GM04504 (cell line): ENCODE data around the gene TMEM256.
A peak's percentile ranks its signal among the peaks of the same experiment; 100 is the strongest.
"Not testable (repeated sequence)": the region's sequence is repeated elsewhere in the genome, so short reads cannot be mapped to it uniquely, and the experiment has no call there.

Experiments
- DNase-seq: peaks from one replicate; pipeline ENCODE4 v3.0.0-alpha.2; 2012; ENCODE audit warnings: low read depth

The TMEM256 gene

DNA sequence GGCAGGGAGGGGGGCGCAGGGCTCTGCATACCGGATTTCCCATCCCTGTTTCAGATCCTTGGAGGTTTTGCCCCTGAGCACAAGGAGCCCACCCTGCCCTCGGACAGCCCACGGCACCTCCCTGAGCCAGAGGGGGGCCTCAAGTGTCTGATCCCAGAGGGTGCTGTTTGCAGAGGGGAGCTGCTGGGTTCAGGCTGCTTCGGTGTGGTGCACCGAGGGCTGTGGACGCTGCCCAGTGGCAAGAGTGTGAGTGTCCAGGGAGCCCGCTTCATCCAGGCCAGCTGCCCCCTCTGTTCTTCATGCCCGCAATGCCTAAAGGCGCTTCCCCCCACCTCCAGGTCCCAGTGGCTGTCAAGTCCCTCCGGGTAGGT lies 20.5 kb downstream of the TMEM256 start:
- DNase-seq = no peak

- DNase-seq = no peak
These were observed 21.0 kb downstream of the TMEM256 start for GRCh38 chr17:7382901-7383300.

DNA sequence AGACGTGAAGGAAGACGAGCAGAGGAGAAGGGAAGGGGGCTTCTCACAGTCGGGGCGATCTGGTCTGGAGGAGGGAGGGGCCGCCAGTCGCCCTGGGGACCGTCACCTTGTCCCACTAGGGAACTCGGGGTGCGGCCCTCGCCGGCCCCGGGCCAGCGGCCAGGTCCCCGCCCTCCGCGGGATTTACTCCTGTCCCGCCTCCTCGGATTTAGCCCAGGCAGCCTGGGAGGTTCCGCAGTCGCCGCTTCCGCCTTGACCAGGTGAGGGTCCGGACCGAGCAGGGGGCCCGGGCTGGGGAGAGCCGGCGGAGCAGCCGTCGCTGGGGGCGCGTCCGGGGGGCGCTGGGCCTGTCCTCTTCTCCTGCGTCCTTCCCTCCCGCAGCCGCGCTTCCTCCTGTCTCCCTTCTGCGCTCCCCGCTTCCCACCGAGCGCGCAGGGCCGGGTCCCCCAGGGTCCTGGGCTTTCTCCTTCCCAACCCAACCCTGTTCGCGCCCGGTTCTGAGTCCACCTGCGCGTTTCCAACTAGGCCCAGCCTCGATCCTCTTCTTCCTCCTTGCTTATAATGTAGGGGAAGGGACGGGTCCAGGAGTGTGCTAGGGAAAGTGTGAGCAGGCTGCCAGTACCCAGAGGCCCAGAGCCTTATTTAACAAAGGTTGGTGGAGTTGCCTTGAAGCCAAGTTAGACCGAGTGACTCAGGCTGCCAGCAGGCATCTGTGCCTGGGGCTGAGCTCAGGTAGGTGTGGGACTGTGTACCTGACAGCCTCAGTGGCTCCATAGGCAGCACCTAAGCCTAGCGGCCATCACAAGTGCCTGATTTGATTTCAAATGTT lies 22.8 kb downstream of the TMEM256 start, which contains the start of gene TNK1:
Gene TNK1 (plus strand): TSS at position 235 of the 829 bp plus-strand sequence. CDS start 1,838 bp downstream, outside the sequence.
- no peak for DNase-seq

- DNase-seq = peak; percentile 48
These were observed 23.6 kb downstream of the TMEM256 start for GRCh38 chr17:7380321-7380720.

- no peak for DNase-seq
These were observed 24.8 kb downstream of the TMEM256 start for GRCh38 chr17:7379134-7379533.

- no peak for DNase-seq
These were observed 29.5 kb downstream of the TMEM256 start for GRCh38 chr17:7374353-7374752.

DNA sequence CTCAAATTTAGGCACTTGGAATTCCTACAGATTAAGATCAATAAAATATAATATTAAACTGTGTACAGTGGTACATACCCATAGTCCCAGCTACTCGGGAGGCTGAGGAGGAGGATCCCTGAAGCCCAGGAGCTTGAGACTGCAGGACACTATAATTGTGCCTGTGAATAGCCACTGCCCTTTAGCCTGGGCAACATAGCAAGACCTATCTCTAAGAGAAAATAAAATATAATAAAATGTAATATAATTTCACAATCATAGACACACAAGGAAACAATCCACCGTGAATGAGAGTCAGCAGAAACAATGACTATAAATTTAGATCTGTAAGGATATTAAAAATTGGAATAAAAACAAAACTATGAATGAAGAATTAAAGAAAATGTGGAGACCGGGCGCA lies 33.0 kb downstream of the TMEM256 start:
- DNase-seq = no peak

- DNase-seq = no peak
These were observed 34.1 kb downstream of the TMEM256 start for GRCh38 chr17:7369825-7370224.

DNA sequence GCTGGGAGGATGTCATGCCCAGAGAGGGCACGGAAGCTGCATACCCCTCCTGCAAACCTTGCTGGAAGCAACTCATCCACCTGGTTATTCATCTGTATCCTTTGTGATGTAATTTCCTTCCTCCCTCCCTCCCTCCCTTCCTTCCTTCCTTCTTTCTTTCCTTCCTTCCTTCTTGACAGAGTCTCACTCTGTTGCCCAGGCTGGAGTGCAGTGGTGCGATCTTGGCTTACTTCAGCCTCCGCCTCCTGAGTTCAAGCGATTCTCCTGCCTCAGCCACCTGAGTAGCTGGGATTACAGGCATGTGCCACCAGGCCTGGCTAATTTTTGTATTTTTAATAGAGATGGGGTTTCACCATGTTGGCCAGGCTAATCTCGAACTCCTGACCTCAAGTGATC lies 35.3 kb downstream of the TMEM256 start:
- not testable (repeated sequence) for DNase-seq

GRCh38 chr17:7367918-7368598 lies 35.8 kb downstream of the TMEM256 start:
- DNase-seq = no peak

GRCh38 chr17:7367083-7367482 lies 36.8 kb downstream of the TMEM256 start:
- DNase-seq = no peak

DNA sequence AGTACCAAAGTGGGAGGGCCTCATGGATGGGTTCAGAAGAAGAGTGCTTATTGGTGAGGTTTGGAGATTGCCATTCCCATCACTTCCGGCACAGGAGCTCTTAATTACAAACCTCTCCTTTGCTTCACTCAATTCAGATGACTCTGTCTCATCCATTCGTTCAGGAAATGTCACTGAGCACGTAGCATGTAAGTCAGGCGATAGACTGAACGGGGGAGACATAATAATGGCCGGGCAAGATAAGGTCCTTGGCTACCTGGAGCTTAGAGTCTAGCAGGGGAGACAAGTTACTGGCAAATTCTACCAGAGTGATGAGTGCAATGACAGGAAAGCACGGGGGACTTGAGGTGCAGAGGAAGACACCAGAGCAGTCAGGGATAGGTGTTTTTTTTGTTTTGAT lies 37.9 kb downstream of the TMEM256 start:
- DNase-seq = not testable (repeated sequence)

DNA sequence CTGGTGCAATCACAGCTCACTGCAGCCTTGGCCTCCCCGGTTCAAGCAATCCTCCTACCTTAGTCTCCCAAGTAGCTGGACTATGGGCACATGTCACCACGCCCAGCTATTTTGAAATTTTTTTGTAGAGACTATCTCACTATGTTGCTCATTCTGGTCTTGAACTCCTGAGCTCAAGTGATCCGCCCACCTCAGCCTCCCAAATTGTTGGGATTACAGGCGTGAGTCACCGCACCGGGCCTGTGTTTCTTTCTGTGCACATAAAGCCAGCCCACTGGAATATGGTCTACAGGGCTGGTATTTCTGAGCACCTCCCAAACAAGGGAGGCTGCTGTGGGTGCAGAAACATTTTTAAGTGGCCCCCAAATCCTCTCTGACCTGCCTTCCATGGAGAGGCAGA lies 40.6 kb downstream of the TMEM256 start:
- DNase-seq = no peak

DNA sequence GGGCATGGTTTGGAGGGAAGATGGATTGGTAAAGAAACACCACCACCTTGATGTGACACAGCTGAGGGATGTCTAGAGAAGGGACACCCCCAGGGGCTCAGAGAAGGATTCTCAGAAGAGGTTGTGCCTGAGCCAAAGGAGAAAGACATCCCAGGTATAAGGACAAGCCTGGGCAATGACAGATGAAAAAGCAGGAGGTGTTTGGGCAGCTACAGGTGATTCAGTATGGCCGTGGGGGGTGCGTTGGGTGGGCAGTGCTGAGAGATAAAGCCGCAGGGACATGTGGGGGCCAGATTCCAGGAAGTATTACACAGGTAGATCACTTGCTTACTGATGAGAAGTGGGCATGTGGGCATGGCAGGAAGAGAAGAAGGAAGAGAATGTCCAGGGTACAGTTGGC lies 42.0 kb downstream of the TMEM256 start:
- no peak for DNase-seq

DNA sequence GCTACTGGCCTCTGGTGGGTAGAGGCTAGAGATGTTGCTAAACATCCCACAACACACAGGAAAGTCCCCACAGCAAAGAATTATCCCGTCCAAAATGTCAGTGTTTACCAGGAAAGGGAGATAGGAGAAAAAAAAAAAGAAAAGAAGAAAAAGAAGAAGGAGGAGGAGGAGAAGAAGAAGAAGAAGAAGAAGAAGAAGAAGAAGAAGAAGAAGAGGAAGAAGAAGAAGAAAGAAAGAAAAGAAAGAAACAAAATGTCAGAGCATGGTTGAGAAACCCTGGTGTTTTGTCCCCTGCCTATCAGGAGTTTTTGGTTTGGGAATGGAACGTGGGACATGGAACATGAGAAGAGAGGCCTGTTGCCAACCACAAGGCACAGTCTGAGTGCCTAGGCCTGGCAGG lies 46.5 kb downstream of the TMEM256 start:
- DNase-seq = no peak

GRCh38 chr17:7356756-7357155 lies 47.1 kb downstream of the TMEM256 start:
- no peak for DNase-seq

DNA sequence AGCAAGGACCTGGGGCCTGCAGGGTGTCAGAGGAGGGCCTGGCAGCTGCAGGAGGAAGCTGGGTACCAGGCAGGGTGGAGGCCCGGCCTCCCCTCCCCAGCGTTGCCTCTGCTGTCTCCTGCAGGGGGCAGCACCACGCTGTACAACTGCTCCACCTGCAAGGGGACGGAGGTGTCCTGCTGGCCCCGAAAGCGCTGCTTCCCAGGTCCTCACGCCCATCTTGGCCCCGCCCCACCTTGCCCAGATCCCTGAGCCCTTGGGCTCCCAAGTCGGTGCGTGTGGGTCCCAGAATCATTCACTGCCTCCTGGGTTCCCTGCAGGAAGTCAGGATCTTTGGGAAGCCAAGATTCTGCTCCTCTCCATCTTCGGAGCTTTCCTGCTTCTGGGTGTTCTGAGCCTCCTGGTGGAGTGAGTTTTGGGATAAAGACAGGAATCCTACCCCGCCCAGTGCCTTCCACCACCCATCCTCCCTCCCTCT lies 47.8 kb downstream of the TMEM256 start:
- DNase-seq = no peak

DNA sequence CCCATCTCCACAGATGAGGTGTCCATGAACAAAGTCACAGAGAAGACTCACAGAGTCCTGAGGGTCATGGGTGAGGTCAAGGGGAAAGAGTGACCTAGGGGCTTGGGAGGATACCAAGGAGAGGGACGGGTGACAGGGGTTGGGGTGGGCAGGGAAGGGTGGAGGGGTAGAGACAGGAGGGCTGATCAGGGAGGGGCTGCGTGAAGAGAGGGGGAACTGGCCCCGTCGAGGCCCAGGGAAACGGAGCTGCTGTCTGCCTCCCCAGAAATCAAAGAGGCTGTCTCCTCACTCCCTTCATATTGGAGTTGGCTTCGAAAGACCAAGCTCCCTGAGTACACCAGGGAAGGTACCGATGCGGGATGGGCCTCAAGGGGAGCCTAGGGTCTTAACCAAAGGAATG lies 48.3 kb downstream of the TMEM256 start:
- no peak for DNase-seq

- DNase-seq = no peak
These were observed 48.8 kb downstream of the TMEM256 start, which contains the start of gene TMEM95 for GRCh38 chr17:7355053-7355452. TMEM95 (plus strand) TSS chr17:7355156; CDS start chr17:7355205, 49 bp downstream.

DNA sequence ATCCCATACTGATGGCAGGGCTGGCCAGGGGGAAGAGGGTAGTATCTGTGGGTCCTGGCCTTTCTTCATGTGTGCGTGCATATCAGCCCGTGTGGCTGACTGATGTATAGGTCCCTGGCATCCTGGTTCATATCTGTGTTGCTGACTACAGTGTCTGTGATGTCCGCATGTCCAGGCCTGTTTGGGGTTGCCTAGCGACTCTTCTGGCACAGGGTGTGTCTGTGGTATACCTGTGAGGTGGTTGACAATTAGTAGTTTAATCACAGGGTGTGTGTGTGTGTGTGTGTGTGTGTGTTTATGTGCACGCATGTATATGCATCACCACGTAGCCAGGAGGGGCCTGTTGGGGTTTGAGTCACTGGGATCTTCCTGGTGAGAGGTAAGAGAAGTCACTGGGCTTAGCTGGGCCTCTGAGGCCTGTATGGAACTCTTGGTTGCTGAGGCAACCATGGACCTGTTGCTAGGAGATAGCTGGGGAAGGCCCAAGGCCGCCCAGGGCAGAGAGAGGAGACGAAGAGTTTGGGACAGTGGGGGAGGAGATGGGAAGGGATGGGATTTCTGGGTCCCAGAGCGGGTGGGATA lies 49.5 kb downstream of the TMEM256 start:
- no peak for DNase-seq
